WERI-Rb-1 (cell line): ENCODE data around the gene RERE.

Experiments used
- DNase-seq: peaks from one replicate; pipeline ENCODE4 v3.0.0-alpha.2; 2020
- H3K27ac ChIP-seq: fragments of 250-450 bp; sonication (Bioruptor Pico); 2 replicates; pipeline ENCODE4 v1.5.1; 2020; ENCODE audit warnings: mild to moderate bottlenecking, moderate library complexity
- H3K27me3 ChIP-seq: fragments of 250-450 bp; sonication (Bioruptor Pico); 2 replicates; pipeline ENCODE4 v1.5.1; 2021; ENCODE audit warnings: mild to moderate bottlenecking, low read depth, moderate library complexity; ENCODE audit not compliant: insufficient read depth, severe bottlenecking
- H3K36me3 ChIP-seq: fragments of 250-450 bp; sonication (Bioruptor Pico); 2 replicates; pipeline ENCODE4 v1.5.1; 2020; ENCODE audit warnings: mild to moderate bottlenecking, moderate library complexity
- H3K4me3 ChIP-seq: 2 replicates; pipeline ENCODE4 v1.5.1; 2011; ENCODE audit warnings: low read depth, mild to moderate bottlenecking, control low read depth, low read length
- H3K9me3 ChIP-seq: fragments of 250-450 bp; sonication (Bioruptor Pico); 2 replicates; pipeline ENCODE4 v1.5.1; 2021; ENCODE audit warnings: mild to moderate bottlenecking, moderate library complexity; ENCODE audit not compliant: severe bottlenecking
- TF ChIP-seq, protein P1 (sequence below): IDR thresholded peaks from 2 replicates; pipeline ENCODE4 v1.5.1; 2011; ENCODE audit warnings: low read depth, mild to moderate bottlenecking, control low read depth, inconsistent platforms, low read length

RERE gene

DNA sequence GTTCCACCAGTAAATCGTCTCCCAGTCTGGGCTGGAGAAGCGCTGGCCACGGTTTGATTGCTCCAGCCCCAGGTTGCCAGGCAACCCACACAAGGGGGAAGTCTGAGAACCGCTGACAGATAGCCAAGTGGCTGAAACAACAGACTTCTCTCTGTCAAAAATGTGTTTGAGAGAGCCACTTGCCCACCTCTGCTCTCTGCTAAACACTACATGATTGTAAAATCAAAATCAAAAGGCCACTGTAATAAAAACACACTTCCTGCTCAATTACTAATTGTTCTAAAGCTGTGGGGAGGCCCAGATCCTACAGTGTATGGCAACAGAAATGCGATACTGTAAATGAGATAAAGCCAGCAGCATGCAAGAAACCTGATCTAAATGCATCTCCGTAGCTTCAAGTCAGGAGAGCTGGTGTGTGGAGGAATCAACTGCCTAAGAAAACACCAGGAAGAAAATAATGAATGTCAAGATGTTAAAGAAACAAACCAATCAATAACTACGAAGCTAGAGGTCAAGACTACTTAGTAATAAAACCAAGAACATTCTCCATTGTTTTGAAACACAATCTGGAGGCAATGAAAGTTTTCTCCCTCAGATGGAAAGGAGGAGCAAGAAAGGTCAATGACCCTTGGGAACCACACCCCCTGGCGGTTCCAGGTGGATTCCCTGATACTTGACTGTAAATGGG lies 378.3 kb downstream of the RERE start:
- Histone ChIP-seq H3K9me3 (no peaks in the 10 kb centered on the region), H3K27me3 (no peaks in the 10 kb centered on the region), H3K27ac (peak overlapping the region; percentile 37; the same call in 1 of the 2 replicates), H3K4me3 (no peak overlapping the region), H3K36me3 (peaks cover 29% of the 10 kb centered on the region)
- DNase-seq, result peak; percentile 68
- TF ChIP-seq, protein P1, sequence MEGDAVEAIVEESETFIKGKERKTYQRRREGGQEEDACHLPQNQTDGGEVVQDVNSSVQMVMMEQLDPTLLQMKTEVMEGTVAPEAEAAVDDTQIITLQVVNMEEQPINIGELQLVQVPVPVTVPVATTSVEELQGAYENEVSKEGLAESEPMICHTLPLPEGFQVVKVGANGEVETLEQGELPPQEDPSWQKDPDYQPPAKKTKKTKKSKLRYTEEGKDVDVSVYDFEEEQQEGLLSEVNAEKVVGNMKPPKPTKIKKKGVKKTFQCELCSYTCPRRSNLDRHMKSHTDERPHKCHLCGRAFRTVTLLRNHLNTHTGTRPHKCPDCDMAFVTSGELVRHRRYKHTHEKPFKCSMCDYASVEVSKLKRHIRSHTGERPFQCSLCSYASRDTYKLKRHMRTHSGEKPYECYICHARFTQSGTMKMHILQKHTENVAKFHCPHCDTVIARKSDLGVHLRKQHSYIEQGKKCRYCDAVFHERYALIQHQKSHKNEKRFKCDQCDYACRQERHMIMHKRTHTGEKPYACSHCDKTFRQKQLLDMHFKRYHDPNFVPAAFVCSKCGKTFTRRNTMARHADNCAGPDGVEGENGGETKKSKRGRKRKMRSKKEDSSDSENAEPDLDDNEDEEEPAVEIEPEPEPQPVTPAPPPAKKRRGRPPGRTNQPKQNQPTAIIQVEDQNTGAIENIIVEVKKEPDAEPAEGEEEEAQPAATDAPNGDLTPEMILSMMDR, result peak; percentile 30; the same call in 1 of the 2 replicates

DNA sequence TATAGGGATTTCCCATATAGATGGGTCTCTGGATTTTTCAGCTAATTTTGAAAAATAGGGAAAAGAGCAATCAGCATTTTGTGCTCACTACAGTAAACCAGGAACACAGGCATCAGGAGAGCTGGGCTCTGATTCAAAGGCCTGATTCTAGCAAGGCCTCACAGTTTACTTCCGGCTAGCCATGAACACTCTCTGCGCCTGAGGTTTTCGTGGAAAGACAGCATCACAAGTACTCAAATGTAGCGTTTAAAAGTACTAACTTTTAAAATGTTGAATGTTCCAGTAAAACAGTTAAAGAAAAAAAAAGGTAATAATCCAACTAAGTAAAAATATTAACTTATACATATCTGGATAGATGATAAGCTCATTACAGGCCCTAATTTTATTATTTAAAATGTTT lies 379.0 kb downstream of the RERE start:
- no peaks in the 10 kb centered on the region for H3K27me3 ChIP-seq
- no peak for DNase-seq
- H3K36me3 ChIP-seq, result peaks cover 27% of the 10 kb centered on the region
- no peaks in the 10 kb centered on the region for H3K9me3 ChIP-seq
- H3K27ac ChIP-seq, result peak overlapping the region; percentile 37; the same call in 1 of the 2 replicates
- TF ChIP-seq, protein P1, result no peak
- no peak overlapping the region for H3K4me3 ChIP-seq

DNA sequence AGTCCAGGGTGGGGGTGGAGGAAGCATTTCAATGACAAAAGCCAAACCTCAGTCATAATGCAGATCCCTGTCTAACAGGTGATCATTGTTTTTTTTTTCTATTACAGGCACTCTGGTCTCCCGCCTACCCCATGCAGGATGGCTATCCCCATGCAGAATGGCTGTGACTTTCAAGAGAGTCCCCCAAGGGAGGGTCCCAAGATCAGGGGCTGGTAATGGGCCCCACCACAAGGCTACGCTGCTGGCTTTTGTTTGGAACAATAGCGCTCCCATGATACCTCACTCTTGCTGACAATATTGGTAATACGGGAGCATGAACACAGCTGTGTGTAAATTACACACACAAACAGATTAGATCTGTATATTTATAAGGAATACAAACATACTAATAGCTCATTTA lies 380.1 kb downstream of the RERE start:
- H3K27ac ChIP-seq, result no peak overlapping the region

DNA sequence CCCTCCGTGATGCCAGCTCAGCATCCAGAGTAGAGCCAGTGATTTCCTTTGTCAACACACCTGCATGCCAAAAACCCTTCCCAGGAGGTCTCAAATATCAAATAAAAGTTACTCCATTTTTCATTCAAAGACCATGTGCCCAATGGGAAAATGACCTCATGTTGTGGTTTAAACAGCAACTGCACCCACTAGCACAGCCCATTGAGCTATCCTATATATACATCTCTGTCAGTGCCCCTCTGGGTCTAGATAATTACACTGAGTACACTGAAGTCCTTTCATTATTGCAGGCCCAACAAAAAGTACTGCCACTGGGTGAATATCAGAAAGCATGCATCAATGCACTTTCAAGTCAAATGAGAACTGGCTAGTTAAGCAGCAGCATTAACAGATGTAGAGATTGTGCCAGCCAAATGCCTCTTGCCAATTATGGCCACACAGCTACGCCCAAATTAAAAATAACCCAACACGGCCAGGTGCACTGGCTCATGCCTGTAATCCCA lies 381.8 kb downstream of the RERE start:
- DNase-seq, result no peak
- no peaks in the 10 kb centered on the region for H3K9me3 ChIP-seq
- peaks cover 41% of the 10 kb centered on the region for H3K36me3 ChIP-seq
- no peak overlapping the region for H3K4me3 ChIP-seq
- TF ChIP-seq, protein P1, result no peak
- H3K27ac ChIP-seq, result no peak overlapping the region
- H3K27me3 ChIP-seq, result no peaks in the 10 kb centered on the region

More for the DNA sequence above, 380.1 kb downstream of the RERE start:
- DNase-seq, result no peak
- H3K27me3 ChIP-seq, result no peaks in the 10 kb centered on the region
- H3K4me3 ChIP-seq, result no peak overlapping the region
- peaks cover 31% of the 10 kb centered on the region for H3K36me3 ChIP-seq
- H3K9me3 ChIP-seq, result no peaks in the 10 kb centered on the region
- TF ChIP-seq, protein P1, result no peak

DNA sequence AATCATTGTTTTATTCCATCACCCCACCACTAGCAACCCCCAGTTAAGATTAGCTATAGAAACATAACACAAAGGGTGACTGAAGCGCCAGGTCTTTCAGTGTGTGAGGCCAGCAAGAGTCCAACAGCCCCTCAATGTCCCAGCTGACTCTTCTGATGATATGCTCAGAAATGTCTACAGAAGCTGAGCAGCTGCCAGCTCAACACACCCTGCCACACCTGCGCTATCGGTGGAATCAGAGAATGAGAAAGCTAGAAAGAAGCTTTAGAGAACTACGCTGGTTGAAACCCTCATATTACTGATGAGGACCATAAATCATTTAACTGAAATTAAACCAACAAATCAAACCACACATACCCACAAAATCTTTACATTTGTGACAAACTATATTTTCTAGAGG lies 383.3 kb downstream of the RERE start:
- Histone ChIP-seq H3K27me3 (no peaks in the 10 kb centered on the region), H3K27ac (no peak overlapping the region), H3K36me3 (peaks cover 43% of the 10 kb centered on the region), H3K4me3 (no peak overlapping the region), H3K9me3 (no peaks in the 10 kb centered on the region)
- TF ChIP-seq, protein P1, result no peak
- DNase-seq, result no peak
